ENCODE measurements around the gene IQSEC1. TPM values are rescaled to one million over a fixed set of nuclear protein-coding genes. Genes with fewer than 3 reads are reported as not detected.

IQSEC1 gene
- polyA plus RNA-seq, 3 donors, result 9.5 to 36.8 (median 26.8) TPM

- H3K27ac ChIP-seq (ENCODE audit: low read depth, low read length), result no peak overlapping the region
- 86 to 89% (median 89%) methylated on average over 13 of the region's 13 CpGs for WGBS, 3 donors
Measured at GRCh38 chr3:13044496-13045240, 28.6 kb downstream of the IQSEC1 start.

- WGBS, 3 donors, result 79 to 89% (median 82%) methylated on average over 9 of the region's 9 CpGs
- H3K27ac ChIP-seq (ENCODE audit: low read depth, low read length), result no peak overlapping the region
Measured at GRCh38 chr3:13043656-13044055, 29.6 kb downstream of the IQSEC1 start.

- H3K27ac ChIP-seq (ENCODE audit: low read depth, low read length), result no peak overlapping the region
- 80 to 95% (median 88%) methylated on average over 20 of the region's 20 CpGs for WGBS, 3 donors
Measured at GRCh38 chr3:13042715-13043271, 30.4 kb downstream of the IQSEC1 start.

GRCh38 chr3:13042127-13042701 lies 31.0 kb downstream of the IQSEC1 start:
- no peak overlapping the region for H3K27ac ChIP-seq (ENCODE audit: low read depth, low read length)
- 78 to 86% (median 80%) methylated on average over 25 of the region's 25 CpGs for WGBS, 3 donors

GRCh38 chr3:13041113-13041776 lies 32.0 kb downstream of the IQSEC1 start:
- 75 to 82% (median 76%) methylated on average over 25 to 26 of the region's 26 CpGs for WGBS, 3 donors
- H3K27ac ChIP-seq (ENCODE audit: low read depth, low read length), result no peak overlapping the region

- 74 to 82% (median 74%) methylated on average over 12 of the region's 12 CpGs for WGBS, 3 donors
- no peak overlapping the region for H3K27ac ChIP-seq (ENCODE audit: low read depth, low read length)
Measured at GRCh38 chr3:13040361-13041074, 32.7 kb downstream of the IQSEC1 start.

GRCh38 chr3:13039213-13039896 lies 33.9 kb downstream of the IQSEC1 start:
- 51 to 57% (median 57%) methylated on average over 14 of the region's 14 CpGs for WGBS, 3 donors
- H3K27ac ChIP-seq (ENCODE audit: low read depth, low read length), result no peak overlapping the region

- WGBS, 3 donors, result 78 to 87% (median 80%) methylated on average over 8 of the region's 8 CpGs
- H3K27ac ChIP-seq (ENCODE audit: low read depth, low read length), result no peak overlapping the region
Measured at GRCh38 chr3:13037458-13038117, 35.6 kb downstream of the IQSEC1 start.

GRCh38 chr3:13034861-13035260 lies 38.4 kb downstream of the IQSEC1 start:
- WGBS, 3 donors, result 84 to 87% (median 87%) methylated on average over 5 of the region's 5 CpGs
- H3K27ac ChIP-seq (ENCODE audit: low read depth, low read length), result no peak overlapping the region

- WGBS, 3 donors, result 90 to 94% (median 93%) methylated on average over 21 of the region's 21 CpGs
- H3K27ac ChIP-seq (ENCODE audit: low read depth, low read length), result no peak overlapping the region
Measured at GRCh38 chr3:13034109-13034800, 39.0 kb downstream of the IQSEC1 start.

- H3K27ac ChIP-seq (ENCODE audit: low read depth, low read length), result no peak overlapping the region
- WGBS, 3 donors, result 95 to 96% (median 95%) methylated on average over 13 of the region's 13 CpGs
Measured at GRCh38 chr3:13032206-13032605, 41.0 kb downstream of the IQSEC1 start.

- WGBS, 3 donors, result 82 to 88% (median 84%) methylated on average over 7 of the region's 7 CpGs
Measured at GRCh38 chr3:13031621-13032020, 41.6 kb downstream of the IQSEC1 start.

GRCh38 chr3:13030684-13031083 lies 42.5 kb downstream of the IQSEC1 start:
- 89 to 95% (median 91%) methylated on average over 9 of the region's 9 CpGs for WGBS, 3 donors
- no peak overlapping the region for H3K27ac ChIP-seq (ENCODE audit: low read depth, low read length)

More at GRCh38 chr3:13031621-13032020, 41.6 kb downstream of the IQSEC1 start:
- no peak overlapping the region for H3K27ac ChIP-seq (ENCODE audit: low read depth, low read length)

GRCh38 chr3:13028010-13028821 lies 45.0 kb downstream of the IQSEC1 start:
- WGBS, 3 donors, result 65 to 81% (median 69%) methylated on average over 11 of the region's 11 CpGs
- no peak overlapping the region for H3K27ac ChIP-seq (ENCODE audit: low read depth, low read length)

- WGBS, 3 donors, result 93 to 97% (median 97%) methylated on average over 7 of the region's 7 CpGs
Measured at GRCh38 chr3:13027154-13027553, 46.1 kb downstream of the IQSEC1 start.

GRCh38 chr3:13026534-13026933 lies 46.7 kb downstream of the IQSEC1 start:
- WGBS, 3 donors, result 91 to 94% (median 91%) methylated on average over 3 of the region's 3 CpGs
- no peak overlapping the region for H3K27ac ChIP-seq (ENCODE audit: low read depth, low read length)

More at GRCh38 chr3:13027154-13027553, 46.1 kb downstream of the IQSEC1 start:
- no peak overlapping the region for H3K27ac ChIP-seq (ENCODE audit: low read depth, low read length)

All from adipose tissue (tissue), 3 donors.